NCI-H187 (cell line): ENCODE results near the gene MS4A18.
"Not testable (repeated sequence)": the region's sequence is repeated elsewhere in the genome, so short reads cannot be mapped to it uniquely, and the experiment has no call there.

Experiments
- DNase-seq, 2 experiments: peaks; one replicate each; lab custom pipeline; 2025; lab: John Stamatoyannopoulos, UW

Gene MS4A18

GRCh38 chr11:60739114-60739513 lies 14.6 kb downstream of the MS4A18 start:
- no peak for DNase-seq

GRCh38 chr11:60740573-60740972 lies 16.1 kb downstream of the MS4A18 start:
- DNase-seq, result no peak

- DNase-seq, result no peak
Observed at GRCh38 chr11:60741421-60741820, 16.9 kb downstream of the MS4A18 start.

GRCh38 chr11:60743058-60743457 lies 18.5 kb downstream of the MS4A18 start:
- DNase-seq, result no peak

GRCh38 chr11:60744114-60744513 lies 19.6 kb downstream of the MS4A18 start:
- DNase-seq, result no peak

GRCh38 chr11:60747359-60747873 lies 22.9 kb downstream of the MS4A18 start:
- DNase-seq, result no peak

- DNase-seq, result no peak
Observed at GRCh38 chr11:60748225-60748624, 23.7 kb downstream of the MS4A18 start.

GRCh38 chr11:60748821-60749220 lies 24.3 kb downstream of the MS4A18 start:
- no peak for DNase-seq

GRCh38 chr11:60750911-60751310 lies 26.4 kb downstream of the MS4A18 start:
- DNase-seq, result no peak

- DNase-seq, result no peak
Observed at GRCh38 chr11:60753309-60753708, 28.8 kb downstream of the MS4A18 start.

- DNase-seq, result no peak
Observed at GRCh38 chr11:60754887-60755286, 30.4 kb downstream of the MS4A18 start.

GRCh38 chr11:60756307-60757032 lies 31.9 kb downstream of the MS4A18 start, which contains the start of gene MS4A15:
MS4A15 (plus strand) TSS chr11:60756867; CDS start chr11:60763734, 6,867 bp downstream.
- DNase-seq, result no peak

- no peak for DNase-seq
Observed at GRCh38 chr11:60757231-60757800, 32.8 kb downstream of the MS4A18 start.

- not testable (repeated sequence) for DNase-seq
Observed at GRCh38 chr11:60758671-60759070, 34.2 kb downstream of the MS4A18 start.

- DNase-seq, result not testable (repeated sequence)
Observed at GRCh38 chr11:60759438-60760225, 35.1 kb downstream of the MS4A18 start.

- no peak for DNase-seq
Observed at GRCh38 chr11:60761436-60762190, 37.1 kb downstream of the MS4A18 start.

GRCh38 chr11:60762851-60763691 lies 38.6 kb downstream of the MS4A18 start:
- DNase-seq, result no peak

- no peak for DNase-seq
Observed at GRCh38 chr11:60763692-60764369, 39.3 kb downstream of the MS4A18 start.

- no peak for DNase-seq
Observed at GRCh38 chr11:60764879-60765278, 40.4 kb downstream of the MS4A18 start.

- no peak for DNase-seq
Observed at GRCh38 chr11:60765355-60765754, 40.8 kb downstream of the MS4A18 start.
